IPS-11a (cell line): ENCODE results near the gene SPHK2.

ENCODE experiments used
- H3K4me3 ChIP-seq: one replicate; pipeline ENCODE4 v1.5.1; 2013; ENCODE audit warnings: low read depth, low read length, control low read depth

The SPHK2 gene

DNA sequence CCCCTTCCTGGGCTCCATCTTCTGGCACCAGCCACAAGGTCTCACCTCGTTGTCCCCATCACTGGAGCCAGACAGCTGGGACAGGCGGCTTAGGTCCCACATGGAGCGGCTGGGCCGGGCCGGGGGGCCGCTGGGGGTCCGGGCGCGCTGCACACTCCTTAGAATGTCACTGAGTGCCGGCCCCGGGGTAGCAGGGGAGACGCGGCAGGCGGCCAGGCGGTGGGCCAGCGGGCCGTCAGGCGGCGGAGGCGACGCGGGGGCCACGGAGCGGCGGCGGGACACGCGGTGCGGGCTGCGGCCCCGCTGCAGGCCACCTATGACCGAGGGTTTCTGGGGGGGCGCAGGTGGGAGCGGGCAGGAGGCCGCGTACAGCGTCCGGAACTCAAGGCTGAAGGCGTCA lies 15.9 kb upstream of the SPHK2 start:
- H3K4me3 ChIP-seq = no peak overlapping the region

DNA sequence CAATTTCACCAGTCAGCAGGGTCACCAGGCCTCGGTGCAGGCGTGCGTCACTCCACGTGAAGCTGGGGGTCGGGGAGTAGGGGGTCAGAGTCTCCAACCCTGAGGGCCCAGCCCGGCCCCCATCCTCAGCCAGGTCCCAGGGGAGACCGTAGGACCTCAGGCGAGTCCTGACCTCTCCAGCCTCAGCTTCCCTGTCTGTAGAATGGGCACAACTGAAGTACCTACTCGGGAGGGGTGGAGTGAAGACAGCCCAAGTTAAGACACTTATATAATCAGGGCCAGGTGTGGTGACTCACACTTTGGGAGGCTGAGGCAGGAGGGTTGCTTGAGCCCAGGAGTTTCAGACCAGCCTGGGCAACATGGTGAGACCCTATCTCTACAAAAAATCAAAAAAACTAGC lies 15.5 kb upstream of the SPHK2 start:
- no peak overlapping the region for H3K4me3 ChIP-seq

DNA sequence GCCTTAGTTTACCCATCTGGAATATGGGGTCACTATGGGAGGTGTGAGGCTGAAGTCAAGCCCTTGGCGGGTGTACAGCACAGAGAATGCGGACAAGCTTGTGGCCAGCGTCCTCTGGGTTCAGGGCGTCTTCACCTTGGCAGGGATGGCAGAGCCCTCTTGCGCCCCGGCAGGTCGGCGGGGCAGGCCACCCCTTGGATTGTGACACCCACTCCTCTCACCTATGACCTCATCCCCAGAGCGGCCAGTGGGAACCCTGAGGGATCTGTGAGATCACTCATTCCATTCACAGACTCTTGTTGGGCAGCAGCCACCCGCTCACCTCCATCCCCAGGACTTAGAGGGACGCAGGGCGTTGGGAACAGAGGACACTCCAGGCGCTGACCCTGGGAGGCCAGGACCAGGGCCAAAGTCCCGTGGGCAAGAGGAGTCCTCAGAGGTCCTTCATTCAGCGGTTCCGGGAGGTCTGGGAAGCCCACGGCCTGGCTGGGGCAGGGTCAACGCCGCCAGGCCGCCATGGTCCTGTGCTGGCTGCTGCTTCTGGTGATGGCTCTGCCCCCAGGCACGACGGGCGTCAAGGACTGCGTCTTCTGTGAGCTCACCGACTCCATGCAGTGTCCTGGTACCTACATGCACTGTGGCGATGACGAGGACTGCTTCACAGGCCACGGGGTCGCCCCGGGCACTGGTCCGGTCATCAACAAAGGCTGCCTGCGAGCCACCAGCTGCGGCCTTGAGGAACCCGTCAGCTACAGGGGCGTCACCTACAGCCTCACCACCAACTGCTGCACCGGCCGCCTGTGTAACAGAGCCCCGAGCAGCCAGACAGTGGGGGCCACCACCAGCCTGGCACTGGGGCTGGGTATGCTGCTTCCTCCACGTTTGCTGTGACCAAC lies 12.6 kb upstream of the SPHK2 start, which contains the start of gene SPACA4:
Gene SPACA4, plus strand, starts transcription at position 280 of the 896 bp plus-strand sequence. Its CDS starts 237 bp downstream, at position 517.
- no peak within 1 kb of the TSS for H3K4me3 ChIP-seq

DNA sequence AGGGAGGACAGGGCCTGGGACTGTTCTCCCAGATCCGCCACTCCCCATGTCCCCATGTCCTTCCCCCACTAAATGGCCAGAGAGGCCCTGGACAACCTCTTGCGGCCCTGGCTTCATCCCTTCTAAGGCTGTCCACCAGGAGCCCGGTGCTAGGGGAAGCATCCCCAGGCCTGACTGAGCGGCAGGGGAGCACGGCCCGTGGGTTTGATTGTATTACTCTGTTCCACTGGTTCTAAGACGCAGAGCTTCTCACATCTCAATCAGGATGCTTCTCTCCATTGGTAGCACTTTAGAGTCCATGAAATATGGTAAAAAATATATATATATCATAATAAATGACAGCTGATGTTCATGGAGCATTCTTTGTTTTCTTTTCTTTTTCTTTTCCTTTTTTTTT lies 11.9 kb upstream of the SPHK2 start:
- no peak overlapping the region for H3K4me3 ChIP-seq

DNA sequence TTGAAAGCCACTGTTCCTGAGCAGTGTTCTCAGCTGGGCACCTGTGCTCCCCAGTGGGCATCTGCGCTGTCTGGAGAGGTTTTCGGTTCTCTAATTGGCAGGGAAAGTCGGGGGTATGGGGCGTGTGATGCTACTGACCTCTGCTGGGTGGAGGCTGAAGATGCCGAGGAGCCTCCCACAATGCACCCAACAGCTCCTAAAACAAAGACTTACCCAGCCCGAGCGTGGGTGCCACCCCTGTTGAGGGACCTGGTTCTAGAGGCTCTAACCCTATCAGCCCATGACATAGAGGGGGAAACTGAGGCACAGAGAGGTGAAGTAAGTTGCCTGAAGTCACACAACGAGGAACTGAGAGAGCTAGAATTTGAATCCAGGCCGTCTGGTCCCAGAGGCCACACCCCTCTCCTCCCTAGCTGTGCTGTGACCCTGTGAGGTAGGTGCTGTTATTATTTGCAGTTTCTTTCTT lies 10.5 kb upstream of the SPHK2 start:
- no peak overlapping the region for H3K4me3 ChIP-seq

DNA sequence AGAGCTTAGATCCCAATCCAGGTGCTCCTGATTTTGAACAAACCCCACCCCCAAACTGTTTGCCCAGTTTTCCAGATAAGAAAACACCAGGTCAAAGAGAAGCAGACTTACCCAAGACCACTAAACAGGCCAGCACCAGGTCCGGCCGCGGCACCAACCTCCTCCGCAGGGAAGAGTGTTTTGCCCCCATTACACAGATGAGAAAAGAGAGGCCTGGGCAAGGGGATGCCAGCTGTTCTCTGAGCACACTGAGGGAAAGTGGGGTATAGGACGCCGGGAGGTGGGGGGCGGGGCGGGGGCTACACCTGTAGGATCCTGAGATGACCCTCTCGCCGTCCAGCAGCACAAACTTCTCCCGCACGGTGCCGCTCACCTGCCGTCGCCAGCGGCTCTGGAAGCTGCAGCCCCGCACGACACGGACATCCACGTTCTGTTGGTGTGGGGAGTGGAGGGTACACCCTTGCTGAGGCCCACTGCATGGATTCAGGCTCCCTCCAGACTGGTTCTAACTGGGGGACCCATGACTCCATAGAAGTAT lies 9.7 kb upstream of the SPHK2 start:
- H3K4me3 ChIP-seq = no peak overlapping the region

DNA sequence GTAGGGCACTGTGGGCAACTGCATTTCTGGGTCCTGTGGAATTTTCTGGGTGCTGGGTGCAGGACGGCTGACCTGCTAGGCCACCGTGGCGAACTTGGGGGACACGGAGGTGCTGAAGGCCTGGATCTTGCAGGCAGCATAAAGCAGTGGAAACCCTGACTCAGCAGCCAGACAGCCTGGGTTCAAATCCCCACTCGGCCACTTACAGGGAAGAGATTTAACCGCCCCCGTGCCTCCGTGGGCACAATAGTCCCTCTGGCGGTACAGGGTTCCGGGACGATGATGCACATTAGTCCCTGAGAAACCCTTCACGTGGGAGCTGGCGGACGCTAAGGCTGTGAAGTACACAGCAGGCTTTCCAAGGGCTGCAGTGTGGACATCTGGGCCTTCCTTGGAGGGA lies 7.4 kb upstream of the SPHK2 start:
- H3K4me3 ChIP-seq = no peak overlapping the region

DNA sequence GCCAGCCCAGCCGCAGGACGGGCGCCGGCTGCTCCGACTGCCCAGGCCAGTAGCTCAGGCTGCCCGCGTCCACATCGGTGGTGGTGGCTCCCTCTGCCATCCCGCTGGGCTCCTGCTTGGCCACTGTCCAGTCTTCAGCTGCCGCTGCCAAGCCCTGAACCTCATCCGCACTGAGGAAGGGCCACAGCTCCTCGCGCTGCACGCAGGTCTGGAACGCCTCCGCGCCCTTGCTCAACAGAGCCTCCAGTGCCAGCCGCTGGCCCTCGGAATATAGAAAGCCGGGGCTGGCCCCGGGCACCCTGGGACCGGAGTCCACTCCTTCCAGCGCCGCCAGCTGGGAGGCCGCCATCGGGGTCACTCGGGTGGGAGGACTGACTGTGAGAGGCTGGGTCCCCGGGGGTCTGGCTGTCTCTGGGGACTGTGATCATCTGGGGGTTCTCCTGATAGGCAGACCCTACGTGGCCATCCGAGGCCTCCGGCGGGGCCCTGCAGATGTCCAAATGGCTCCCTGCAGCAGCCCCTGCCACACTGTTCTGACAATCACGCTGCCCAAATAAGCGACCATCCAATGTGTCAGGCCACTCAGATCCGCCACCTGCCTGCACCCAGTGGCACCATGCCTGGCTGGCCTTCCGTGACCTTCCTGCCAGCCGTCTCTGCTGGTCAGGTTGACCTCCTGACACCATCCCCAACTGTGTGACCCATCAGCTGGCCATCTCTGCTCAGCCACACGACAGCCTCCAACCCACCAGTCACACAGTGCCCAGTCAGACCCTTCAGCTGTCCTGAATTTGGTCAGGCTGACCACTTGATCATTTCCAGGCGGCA lies 6.1 kb upstream of the SPHK2 start:
- H3K4me3 ChIP-seq = no peak overlapping the region

DNA sequence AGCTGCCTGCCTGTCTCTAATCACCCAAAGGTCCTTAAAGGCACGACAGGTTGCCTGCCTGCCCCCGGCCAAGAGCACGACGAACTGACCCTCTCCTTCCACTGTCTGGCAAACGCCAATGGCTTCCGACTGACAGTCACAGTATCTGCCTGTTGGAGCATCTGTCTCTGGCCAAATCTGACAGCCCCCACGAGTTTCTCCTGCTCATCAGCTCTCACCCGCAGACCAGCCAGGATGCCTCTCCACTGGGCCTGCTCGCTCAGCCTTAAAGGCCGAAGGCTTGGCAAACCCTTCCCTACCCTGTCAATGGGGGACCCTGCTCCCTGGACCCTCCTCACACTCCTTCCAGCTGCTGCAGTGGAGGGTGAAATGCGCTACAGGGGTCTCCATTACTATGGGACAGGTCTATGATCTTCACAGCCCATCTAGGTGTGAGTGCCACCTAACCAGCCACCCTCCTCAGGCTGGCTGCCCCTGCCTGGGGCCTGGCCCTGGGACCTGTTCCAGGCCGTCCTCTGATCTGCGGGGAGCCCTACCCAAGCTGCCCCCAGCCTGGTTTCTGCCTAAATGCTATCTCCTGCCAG lies 5.4 kb upstream of the SPHK2 start:
- no peak overlapping the region for H3K4me3 ChIP-seq

DNA sequence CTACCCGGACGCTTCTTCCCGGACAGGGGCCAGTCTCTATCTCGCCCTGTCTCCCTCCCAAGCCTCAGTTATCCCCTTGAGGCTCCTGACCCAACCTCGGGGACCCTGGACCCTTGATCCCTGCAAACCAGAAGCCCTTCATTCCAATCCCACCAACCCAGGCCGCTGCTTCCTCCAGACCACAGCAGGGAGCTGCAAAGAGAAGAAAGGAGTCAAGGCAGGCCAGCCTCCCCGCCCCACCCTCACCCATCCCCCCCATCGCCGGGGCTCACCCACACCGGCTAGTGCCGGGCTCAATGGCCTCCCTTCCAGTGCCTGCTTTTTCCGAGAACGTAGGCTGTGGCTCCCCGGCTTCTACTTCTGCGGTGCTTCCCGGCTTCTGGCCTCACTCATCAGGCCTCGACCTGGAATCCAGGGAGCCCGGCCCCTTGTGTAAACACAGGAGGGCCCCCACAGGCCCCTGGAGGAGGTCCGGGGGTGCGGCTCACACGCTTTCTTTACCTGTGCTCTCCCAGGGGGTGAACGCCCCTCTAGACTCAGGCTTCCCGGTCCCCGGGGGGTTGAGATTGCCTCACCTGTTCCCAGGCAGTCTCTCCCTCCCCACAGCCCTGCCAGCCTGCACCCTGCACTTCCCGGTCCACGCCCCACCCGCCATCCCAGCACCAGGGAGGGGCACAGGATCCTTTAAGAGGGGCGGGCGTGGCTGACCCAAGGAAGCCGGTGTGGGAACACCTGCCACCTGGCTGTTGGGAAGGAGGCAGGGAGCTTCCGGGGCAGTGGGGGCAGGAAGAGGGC lies 4.7 kb upstream of the SPHK2 start, which contains the start of gene FAM83E:
Gene FAM83E, minus strand, starts transcription at position 641 of the 795 bp plus-strand sequence. CDS start 1,704 bp downstream, outside the sequence.
- H3K4me3 ChIP-seq = no peak within 1 kb of the TSS

DNA sequence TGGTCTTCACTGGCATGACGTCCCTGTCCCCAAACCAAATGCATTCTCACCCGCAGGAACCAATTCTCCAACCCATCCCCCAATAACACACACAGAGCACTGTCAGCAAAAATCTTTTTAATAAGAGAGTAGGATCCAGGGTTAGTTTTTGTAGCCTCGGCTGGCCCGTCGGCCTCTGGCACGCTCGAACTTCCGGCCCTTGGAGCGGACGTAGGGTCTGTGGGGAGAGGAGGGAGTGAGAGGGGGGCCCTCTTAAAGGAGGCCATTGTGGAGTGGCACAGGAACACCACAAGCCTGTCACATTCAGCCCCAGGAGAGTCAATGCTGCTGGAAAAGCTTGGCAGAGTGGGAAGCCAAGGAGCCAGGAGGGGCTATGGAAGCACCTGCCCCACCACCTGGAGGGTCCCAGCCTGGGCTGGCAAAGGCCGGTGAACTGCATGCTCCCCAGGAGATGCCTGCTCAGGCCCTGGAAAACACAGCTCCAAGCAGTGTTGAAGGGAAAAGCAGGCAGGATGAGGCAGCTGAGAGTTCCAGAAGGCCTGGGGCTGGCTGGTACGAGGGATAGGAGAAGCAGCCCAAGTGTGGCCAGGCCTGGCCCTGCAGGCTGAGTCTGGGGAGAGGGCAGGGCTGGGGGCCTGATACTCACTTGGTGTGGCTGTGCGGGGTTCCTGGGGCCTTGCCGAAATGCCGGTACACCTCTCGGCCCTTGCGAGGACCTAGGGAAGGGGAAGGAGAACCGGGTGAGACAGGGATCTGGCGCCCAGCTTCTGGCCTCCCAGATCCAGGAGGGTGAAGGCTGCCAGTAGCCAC lies 3.9 kb upstream of the SPHK2 start:
- no peak overlapping the region for H3K4me3 ChIP-seq

DNA sequence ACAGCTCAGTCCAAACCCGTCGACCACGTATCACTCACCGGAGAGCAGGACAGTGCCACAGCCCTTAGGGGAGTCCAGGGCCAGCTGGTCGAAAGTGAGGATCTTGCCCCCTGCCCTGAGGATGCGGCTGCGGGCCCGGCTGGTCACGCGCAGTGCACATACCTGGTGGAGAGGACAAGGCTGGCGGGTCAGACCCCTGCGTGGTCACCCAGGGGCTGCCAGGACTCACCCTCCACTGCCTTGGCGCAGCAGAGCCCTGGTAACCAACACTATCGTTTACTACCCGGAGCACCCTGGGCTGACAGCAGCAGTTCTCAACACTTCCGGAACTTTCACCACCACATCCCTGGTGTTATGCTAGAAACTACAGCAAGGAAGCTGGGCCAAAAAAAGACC lies 3.3 kb upstream of the SPHK2 start:
- H3K4me3 ChIP-seq = no peak overlapping the region

DNA sequence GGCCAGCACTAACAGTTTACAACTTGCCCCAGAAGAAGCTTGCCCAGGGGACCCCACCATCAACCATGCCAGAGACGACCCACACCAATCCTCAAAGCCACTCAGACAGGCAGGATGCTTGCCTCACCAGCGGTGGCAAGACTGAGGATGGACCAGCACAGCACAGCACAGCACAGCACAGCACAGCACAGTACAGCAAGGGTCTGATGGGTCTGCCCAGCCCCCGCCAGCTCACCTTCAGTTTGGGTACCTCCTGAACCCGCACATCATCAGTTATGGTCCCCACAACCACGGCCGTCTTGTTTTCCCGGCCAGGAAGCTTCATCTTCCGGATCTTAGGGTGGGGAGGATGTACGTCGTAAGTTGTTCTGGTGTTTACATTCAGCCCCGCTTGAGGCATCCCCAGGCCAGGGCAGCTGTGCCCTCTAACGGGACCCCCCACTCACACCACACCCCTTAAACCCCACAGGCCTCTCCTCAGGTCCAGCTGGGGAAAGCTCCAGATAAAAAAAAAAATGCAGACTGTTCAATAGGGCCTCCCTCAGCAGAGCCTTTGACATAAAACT lies 2.7 kb upstream of the SPHK2 start:
- H3K4me3 ChIP-seq = no peak overlapping the region

DNA sequence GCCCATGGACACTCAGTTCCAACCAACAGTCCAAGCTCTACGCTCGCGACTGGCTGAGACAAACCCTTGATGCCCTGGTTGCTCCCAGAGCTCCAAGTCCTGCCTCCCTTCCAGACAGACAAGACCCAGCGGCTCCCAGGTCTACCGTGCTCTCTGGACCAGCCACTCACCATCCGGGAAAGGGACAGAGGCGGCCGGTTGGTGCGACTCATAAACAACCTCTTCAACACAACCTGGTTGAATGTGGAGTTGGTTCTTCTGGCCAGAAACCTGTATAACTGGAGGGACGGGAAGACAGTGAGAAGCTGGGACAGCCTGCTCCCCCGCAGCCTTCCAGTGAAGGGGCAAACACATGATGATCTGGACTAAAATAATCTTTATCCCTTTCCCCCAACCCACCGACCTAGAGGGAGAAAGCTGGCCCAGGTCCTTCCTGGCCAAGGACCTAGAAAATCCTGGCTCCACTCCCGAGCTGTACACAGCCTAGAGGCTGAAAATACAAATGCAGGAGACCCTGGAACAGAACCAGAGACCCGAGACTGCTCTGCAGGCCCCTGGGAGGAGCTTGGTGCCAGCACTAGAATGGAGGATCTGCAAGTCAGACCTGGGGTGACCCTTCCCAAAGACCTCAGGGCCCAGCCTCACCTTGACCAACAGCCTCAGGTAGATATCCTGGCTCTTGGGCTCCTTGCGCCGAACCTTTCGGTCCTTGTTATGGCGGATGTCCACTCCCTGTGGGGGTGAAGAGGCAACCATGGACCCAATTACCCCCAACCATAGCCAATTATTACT lies 2.0 kb upstream of the SPHK2 start:
- H3K4me3 ChIP-seq = peak overlapping the region; percentile 98

DNA sequence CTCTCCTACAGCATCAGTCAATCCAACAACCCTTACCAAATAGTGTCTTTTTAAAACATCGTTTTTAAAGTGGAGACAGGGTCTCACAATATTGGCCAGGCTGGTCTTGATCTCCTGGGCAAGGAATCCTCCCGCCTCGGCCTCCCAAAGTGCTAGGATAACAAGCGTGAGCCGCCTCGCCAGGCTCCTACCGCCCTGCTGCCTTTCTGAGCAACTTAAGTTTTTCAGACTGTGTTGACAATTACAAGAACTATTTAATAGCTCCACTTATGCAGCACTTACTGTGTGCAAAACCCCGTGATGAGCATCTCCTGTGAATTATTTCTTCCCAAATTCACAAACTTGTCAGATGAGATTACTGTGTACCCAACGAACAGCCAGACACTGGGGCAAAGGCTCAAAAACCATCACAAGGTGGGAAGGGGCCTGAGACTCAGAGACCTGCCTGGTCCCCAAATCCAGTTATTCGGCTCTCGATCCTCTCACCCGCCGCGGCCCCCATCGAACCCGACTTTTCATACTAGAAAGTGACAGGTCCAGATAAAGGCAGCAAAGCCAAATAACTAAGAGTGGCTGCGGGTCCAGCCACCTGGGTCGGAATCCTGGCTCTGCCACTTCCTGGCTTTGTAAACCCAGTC lies 909 bp upstream of the SPHK2 start:
- H3K4me3 ChIP-seq = peak overlapping the region; percentile 98

DNA sequence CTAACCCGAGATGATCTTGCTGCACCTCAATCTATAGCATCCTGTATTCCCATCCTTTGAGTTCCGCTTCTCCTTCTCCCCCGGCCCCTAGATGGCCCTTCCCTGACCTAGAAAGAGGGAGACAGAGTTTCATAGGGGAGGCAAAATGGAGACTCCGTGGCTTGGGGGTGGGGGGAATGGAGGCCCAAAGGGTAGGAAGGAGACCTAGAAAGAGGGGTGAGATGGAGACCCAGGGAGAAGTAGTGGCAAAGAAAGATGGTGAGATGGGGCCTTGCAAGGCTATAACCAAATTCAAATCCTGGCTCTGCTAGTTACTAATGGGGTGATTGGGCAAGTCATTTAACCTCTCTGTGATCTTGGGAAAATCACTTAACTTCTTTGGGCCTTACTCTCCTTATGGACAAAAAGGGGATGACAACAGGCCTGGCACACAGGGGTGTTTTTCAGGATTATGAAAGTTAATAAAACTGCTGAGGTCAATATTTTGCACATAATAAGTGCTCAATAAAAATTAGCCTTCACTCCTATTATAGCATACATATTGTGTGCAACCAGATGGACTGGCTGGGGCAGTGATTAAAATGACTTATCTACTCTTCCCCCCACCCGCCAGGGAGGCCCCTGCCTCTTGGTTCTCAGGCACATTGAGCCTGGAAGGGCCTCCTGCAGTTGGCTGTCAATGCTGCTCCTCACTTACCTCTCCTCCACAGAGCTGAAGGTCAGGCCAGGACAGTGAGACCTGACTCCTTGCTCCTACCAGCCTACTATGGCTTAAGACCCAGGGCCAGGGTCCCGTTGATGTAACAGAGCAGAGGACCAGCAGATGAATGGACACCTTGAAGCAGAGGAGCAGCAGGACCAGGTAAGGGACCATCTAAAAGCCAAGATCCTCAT lies 633 bp downstream of the SPHK2 start:
- peak overlapping the region; percentile 70 for H3K4me3 ChIP-seq

DNA sequence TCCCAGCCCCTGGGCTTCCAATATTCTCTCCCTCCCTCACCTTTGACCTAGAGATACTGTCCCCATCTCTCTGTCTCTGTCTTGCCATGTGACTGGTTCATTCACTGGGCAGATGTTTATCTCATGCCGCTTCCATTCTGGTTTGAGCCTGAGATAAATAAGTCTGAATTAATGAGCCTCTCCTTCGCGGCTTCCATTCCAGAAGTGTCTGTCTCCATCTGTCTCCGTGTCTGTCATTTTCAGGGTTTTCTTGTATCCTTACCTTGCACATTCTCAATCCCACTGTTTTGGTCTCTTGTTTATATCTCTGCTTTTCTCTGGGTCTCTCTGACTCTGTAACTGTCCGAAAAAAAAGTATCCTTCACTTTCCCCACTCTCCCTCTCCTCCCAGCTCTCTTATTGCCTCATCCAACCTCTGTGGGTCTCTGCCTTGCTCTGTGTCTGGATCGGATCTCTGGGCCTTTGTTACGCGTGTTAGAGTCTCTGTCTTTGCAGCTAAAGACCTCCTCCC lies 4.3 kb downstream of the SPHK2 start:
- H3K4me3 ChIP-seq = peak overlapping the region; percentile 37
